Left cardiac atrium (tissue), 4 donors: ENCODE data around the gene VMP1. TPM values are rescaled to one million over a fixed set of nuclear protein-coding genes. Genes with fewer than 3 reads are reported as not detected.
"Not testable (repeated sequence)": the region's sequence is repeated elsewhere in the genome, so short reads cannot be mapped to it uniquely, and the experiment has no call there.

Source experiments
- ATAC-seq, 2 donors: fragments of 200-7000 bp; cut with Tn5 transposase; one replicate each; pipeline ENCODE4 v1.9.1; 2020; ENCODE audit warnings: mild to moderate bottlenecking in 2 of 2, moderate library complexity in 2 of 2
- DNase-seq: peaks from one replicate; pipeline ENCODE4 v3.0.0-alpha.2; 2020
- intact Hi-C, 2 donors: fragments of 100-400 bp; cut with DNase I; formaldehyde crosslinking; loops; one replicate each; pipeline versions ENCODE4 v1.14.1 to v1.15.1; 2022 to 2023
- total RNA-seq, 2 donors: library from RNA; stranded (reverse); fragmentation: NEBNext Ultra II Directional; extraction: Animal tissue kit (Norgen Biotek cat#: 25700); gene quantifications; one replicate each; pipeline ENCODE4 v1.2.1, GENCODE V29; 2021
- donor health status: DM: no; HTN: yes; CAD: no.
- donor health status: DM: no; HTN: yes; CAD: no; lungs with severe emphysema.
- donor health status: DM: yes; HTN: yes; CAD: no.
- donor health status: Dilated cardiomyopathy.

VMP1 gene
- total RNA-seq, 2 donors from 2014 or later: 82.1 to 123 TPM

- no peak for DNase-seq
- ATAC-seq: no peak
- intact Hi-C loops: no loop called here
Measured at GRCh38 chr17:59827721-59828477, 120.4 kb downstream of the VMP1 start.

GRCh38 chr17:59828478-59828760, 121.0 kb downstream of the VMP1 start:
- DNase-seq (no peak), ATAC-seq (no peak)
- intact Hi-C loops: no loop called here

GRCh38 chr17:59828819-59829216, 121.4 kb downstream of the VMP1 start:
- intact Hi-C loops: not testable (repeated sequence)

GRCh38 chr17:59829217-59830006, 122.0 kb downstream of the VMP1 start:
- intact Hi-C loops: loop anchor here in 1 of 2 donors (5.0 kb wide), 1 partner anchor 42 kb away; no protein-coding TSS in a partner anchor
- peak; percentile 88 to 94 for ATAC-seq
- no peak for DNase-seq

More at GRCh38 chr17:59828819-59829216, 121.4 kb downstream of the VMP1 start:
- ATAC-seq: peak in 1 of 2 donors; percentile 28
- not testable (repeated sequence) for DNase-seq

- peak; percentile 52 for DNase-seq
- peak in 1 of 2 donors; percentile 44 for ATAC-seq
- intact Hi-C loops: loop anchor here in 1 of 2 donors (5.0 kb wide), 1 partner anchor 43 kb away; no protein-coding TSS in a partner anchor
Measured at GRCh38 chr17:59830007-59830630, 122.7 kb downstream of the VMP1 start.

- intact Hi-C loops: loop anchor here in 1 of 2 donors (5.0 kb wide), 1 partner anchor 44 kb away; no protein-coding TSS in a partner anchor
Measured at GRCh38 chr17:59830846-59831486, 123.5 kb downstream of the VMP1 start.

GRCh38 chr17:59832883-59833379, 125.5 kb downstream of the VMP1 start:
- intact Hi-C loops: loop anchor here in 1 of 2 donors (5.0 kb wide), 1 partner anchor 46 kb away; no protein-coding TSS in a partner anchor
- no peak for ATAC-seq
- no peak for DNase-seq

More at GRCh38 chr17:59830846-59831486, 123.5 kb downstream of the VMP1 start:
- ATAC-seq: no peak
- DNase-seq: no peak

GRCh38 chr17:59837308-59838051, 130.0 kb downstream of the VMP1 start:
- intact Hi-C loops: loop anchor here in 1 of 2 donors (5.0 kb wide), 1 partner anchor 85 kb away; no protein-coding TSS in a partner anchor
- ATAC-seq (peak; percentile 92 to 93), DNase-seq (peak; percentile 64)

GRCh38 chr17:59838052-59838916, 130.8 kb downstream of the VMP1 start:
- intact Hi-C loops: loop anchor here in 1 of 2 donors (5.0 kb wide), 1 partner anchor 86 kb away; no protein-coding TSS in a partner anchor
- DNase-seq: no peak
- peak in 1 of 2 donors; percentile 5 for ATAC-seq

GRCh38 chr17:59839651-59840328, 132.3 kb downstream of the VMP1 start:
- intact Hi-C loops: loop anchor here in 1 of 2 donors (5.0 kb wide), 1 partner anchor 87 kb away; no protein-coding TSS in a partner anchor
- no peak for DNase-seq
- no peak for ATAC-seq

- intact Hi-C loops: no loop called here
- ATAC-seq: no peak
- DNase-seq: no peak
Measured at GRCh38 chr17:59840329-59841090, 133.1 kb downstream of the VMP1 start.

GRCh38 chr17:59841091-59841881, 133.8 kb downstream of the VMP1 start:
- intact Hi-C loops, ATAC-seq, DNase-seq: not testable (repeated sequence)

- ATAC-seq, intact Hi-C loops, DNase-seq: not testable (repeated sequence)
Measured at GRCh38 chr17:59841882-59842263, 134.4 kb downstream of the VMP1 start.

GRCh38 chr17:59842901-59843652, 135.6 kb downstream of the VMP1 start:
- DNase-seq (peak; percentile 57), ATAC-seq (peak in 1 of 2 donors; percentile 14)
- intact Hi-C loops: no loop called here
